Stimulated activated naive CD8-positive, alpha-beta T cell treated with anti-CD3 and anti-CD28 coated beads, Interleukin-15, Interleukin-2, amounts not matched to agents 100 U/mL and 50 U/mL, for 24 hours (primary cell): ENCODE measurements around the gene B3GAT3.
"Not testable (repeated sequence)": the region's sequence is repeated elsewhere in the genome, so short reads cannot be mapped to it uniquely, and the experiment has no call there.

Experiments used
- ATAC-seq: fragments of 150-1000 bp; cut with Tn5 transposase; one replicate; pipeline ENCODE4 v1.10.0; 2021
- DNase-seq: peaks from one replicate; pipeline ENCODE4 v3.0.0; 2021

The B3GAT3 gene

GRCh38 chr11:62645946-62646824, 24.4 kb upstream of the B3GAT3 start, which contains the start of gene GANAB:
GANAB (minus strand) TSS chr11:62646613; CDS start chr11:62646599, 14 bp downstream.
- peak; percentile 98 for ATAC-seq
- DNase-seq, result peak; percentile 100

- DNase-seq, result no peak
- ATAC-seq, result no peak
Observed at GRCh38 chr11:62645671-62645945, 23.8 kb upstream of the B3GAT3 start.

DNA sequence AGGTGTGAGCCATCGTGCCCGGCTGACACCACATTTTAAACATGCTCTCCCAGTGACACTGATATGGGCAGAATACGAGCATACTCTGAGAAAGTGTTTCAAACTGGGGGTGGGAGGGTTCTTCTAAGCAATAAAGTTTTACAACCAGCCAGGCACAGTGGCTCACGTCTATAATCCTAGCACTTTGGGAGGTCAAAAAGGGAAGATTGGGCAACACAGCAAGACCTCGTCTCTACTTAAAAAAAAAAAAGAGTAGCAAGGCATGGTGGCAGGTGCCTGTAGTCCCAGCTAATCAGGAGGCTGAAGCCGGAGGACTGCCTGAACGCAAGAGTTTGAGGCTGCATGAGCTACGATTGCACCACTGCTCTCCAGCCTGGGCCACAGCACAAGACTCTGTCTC, 22.4 kb upstream of the B3GAT3 start:
- DNase-seq (no peak), ATAC-seq (no peak)

- no peak for ATAC-seq
- DNase-seq, result no peak
Observed at GRCh38 chr11:62632492-62632891, 10.7 kb upstream of the B3GAT3 start.

DNA sequence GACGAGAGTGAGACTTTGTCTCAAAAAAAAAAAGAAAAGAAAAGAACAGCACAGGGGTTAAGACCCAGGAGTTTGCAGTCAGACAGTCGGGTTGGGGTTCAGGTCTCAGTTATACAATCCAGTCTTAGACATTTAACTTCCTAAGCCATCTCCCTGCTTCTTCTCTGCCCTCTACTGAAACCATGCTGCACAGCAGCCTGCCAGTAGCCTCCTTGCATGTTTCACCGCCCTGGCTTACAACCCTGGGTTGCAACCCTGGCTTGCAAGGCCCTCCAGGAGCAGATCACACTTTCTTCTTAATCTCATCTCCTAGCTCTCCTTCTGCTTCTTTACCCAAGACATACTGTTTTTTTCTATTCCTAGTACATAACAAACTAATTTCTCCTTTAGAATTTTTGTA, 5.9 kb upstream of the B3GAT3 start:
- no peak for ATAC-seq
- no peak for DNase-seq

DNA sequence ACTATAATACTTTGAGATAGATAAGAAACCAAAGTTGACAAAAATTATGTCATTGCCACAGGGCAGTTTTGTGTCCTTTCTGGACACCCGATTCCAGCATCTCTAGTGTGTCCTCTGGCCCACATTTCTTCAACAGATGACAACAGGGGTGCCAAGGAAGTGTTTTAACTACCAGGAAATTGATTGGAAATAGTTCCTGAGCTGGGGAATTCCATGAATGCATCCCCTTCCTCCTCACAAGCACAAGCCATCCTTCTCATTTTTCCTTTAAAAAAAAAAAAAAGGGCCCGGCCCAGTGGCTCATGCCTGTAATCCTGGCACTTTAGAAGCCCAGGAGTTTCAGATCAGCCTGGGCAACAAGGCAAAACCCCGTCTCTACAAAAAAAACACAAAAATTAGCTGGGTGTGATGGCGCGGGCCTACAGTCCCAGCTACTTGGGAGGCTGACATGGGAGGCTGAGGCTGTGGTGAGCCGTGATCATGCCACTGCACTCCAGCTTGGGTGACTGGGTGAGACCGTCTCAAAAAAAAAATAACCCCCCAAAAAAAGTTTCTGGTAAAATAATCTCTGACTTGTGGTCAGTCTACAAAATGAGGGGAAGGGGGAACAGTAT, 797 bp upstream of the B3GAT3 start:
- no peak for DNase-seq
- no peak for ATAC-seq

GRCh38 chr11:62621027-62621566, 689 bp downstream of the B3GAT3 start:
- ATAC-seq (no peak), DNase-seq (no peak)

DNA sequence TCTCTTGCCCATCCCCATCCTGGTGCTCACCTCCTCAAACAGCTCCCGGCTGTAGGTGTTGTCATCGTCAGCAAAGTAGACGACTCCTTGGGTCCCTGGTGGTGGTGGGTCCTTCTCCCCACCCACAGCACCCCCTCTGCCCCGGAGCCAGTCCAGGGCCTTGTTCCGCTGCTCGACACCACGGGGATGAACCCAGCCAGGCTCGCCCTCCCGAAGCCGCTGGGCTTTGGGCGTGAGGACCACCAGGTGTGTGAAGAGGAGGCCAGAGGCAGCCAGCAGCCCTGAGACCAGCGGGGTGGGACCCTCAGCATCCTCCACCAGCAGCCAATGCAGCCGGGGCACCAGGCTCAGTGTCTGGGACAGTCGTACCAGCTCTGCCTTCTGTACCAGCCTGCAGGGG, 4.8 kb downstream of the B3GAT3 start:
- not testable (repeated sequence) for DNase-seq, ATAC-seq

DNA sequence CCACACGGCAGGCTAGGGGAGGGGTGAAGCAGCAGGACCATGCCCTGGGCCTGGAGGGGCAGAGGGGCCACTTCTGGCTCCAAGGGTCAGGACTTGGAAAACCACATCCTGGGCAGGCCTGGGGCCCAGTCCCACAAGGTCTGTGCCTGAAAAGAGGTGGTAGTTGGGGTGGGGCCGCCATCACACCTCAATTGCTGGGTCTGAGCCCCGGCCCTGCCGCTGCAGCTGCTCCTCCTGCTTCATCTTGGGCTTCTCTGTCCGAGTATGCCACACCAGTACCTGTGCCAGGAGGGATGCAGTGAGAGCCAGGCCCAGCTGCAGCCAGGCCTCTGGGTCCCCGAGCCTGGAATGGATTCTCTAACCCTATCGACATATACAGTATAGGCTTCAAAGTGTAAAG, 6.3 kb downstream of the B3GAT3 start:
- no peak for ATAC-seq
- DNase-seq, result no peak

DNA sequence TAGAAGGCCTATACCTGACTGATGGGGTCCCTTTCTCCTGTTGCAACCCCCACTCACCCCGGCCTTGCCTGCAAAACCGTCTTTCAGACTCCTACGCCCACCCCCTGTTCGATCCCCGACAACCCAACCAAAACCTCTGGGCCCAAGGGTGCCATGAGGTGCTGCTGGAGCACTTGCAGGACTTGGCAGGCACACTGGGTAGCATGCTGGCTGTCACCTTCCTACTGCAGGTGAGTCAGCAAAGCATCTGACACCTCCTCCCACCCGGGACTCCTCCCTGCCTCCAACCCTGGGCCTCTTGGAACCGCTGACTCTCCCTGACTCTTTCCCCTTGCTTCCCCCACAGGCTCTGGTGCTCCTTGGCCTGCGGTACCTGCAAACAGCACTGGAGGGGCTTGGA, 7.5 kb downstream of the B3GAT3 start:
- ATAC-seq (peak; percentile 9), DNase-seq (peak; percentile 59)

- ATAC-seq (no peak), DNase-seq (no peak)
Observed at GRCh38 chr11:62613291-62613778, 8.5 kb downstream of the B3GAT3 start.

- DNase-seq (peak; percentile 92), ATAC-seq (peak; percentile 74)
Observed at GRCh38 chr11:62612366-62613290, 9.2 kb downstream of the B3GAT3 start, which contains the start of the genes EML3 and ROM1. EML3 (minus strand) TSS chr11:62612775; CDS start chr11:62612457, 318 bp downstream. ROM1 (plus strand) TSS chr11:62613257; CDS start chr11:62613282, 25 bp downstream.

DNA sequence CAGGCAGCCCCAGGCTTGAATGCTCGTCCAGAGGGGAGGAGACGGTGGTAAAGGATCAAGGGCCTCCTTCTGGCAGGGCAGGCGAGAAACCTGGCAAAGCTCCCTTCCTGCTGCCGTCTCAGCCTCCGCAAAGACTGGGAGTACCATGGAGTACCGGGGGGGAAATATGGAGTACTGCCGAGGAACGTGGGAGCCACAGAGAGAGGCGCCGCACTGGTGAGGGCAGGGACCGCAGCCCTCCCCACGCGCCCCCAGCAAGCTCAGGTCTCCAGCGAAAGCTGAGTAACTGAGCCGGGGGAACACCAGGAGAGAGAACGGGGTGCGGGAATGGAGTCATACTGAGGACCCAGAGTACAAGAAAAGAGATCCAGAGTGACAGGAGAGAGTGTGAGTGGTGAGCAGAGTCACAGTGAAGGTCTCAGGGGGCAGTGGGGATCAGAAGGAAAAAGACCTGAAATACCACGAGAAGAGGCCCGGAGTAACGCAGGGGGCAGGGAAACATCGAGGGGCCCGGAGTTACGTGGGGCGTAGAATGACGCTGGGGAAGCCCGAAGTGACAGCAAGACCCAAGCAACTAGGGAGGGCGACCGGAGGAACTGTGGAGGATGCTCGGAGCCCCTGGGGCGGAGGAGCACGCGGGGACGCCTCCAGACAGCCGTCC, 10.0 kb downstream of the B3GAT3 start:
- DNase-seq (peak; percentile 64), ATAC-seq (peak; percentile 41)

DNA sequence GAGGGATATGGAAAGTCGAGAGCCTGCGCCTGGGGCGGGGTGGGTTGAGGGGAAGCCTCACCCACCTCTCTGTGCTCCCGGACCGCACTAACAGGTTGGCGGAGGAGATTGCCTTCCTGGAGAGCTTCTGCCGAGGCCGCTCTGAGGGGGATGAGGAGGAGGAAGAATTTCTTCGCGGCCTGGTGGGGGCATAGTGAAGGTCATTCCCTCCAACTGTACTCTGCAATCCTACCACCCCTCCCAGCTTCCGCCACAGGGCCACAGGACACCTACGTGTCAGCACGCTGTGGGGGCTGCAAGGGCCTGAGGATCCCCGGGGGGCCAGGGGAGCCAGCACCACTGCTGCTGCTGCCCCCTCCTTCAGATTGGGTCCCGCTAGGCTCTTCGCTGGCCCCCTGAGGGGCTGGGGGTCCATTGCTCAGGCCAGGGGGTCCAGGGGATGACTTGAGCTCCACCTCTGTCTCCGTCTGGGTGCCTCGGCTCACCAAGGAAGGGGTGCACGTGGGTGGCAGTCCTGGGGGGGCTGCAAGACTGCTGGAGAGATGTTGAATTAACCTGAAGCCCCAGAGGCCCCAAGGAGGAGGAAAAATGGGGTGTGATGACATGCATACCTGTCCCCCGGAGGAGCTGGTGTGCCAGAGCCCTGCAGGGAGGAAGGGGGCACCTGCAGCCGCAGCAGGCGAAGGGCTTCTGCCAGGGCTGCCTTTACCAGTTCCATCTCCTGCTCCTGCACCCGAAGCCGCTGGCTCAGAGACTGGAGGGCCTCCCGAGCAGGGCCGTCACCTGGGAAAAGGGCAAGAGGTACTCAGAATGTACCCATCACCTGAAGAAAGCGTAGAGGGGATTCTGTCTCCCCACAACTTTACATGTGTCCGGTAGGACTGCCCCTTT, 10.7 kb downstream of the B3GAT3 start:
- ATAC-seq, result no peak

GRCh38 chr11:62610403-62610802, 11.4 kb downstream of the B3GAT3 start:
- no peak for ATAC-seq
- DNase-seq, result no peak

More for the DNA sequence above, 10.7 kb downstream of the B3GAT3 start:
- DNase-seq, result no peak

GRCh38 chr11:62608776-62609175, 13.0 kb downstream of the B3GAT3 start:
- ATAC-seq, result no peak
- DNase-seq, result no peak

DNA sequence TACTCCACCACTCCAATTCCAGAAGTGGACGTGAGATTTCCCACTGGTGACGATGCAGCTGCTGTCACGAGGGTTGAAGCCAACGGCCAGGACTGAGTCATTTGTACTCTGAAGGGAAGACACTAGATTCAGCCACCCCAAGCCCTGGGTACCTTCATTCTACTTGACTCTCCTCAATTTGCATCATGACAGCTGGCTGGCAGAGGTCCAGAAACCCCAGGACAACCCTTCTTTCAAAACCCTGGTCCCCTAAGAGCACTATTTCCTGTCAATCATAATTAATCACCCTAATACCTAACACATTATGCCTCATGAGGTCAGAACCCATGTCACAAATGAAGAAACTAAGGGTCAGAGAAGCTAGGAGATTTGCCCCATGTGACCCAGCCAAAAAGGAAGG, 14.1 kb downstream of the B3GAT3 start:
- DNase-seq (no peak), ATAC-seq (no peak)

DNA sequence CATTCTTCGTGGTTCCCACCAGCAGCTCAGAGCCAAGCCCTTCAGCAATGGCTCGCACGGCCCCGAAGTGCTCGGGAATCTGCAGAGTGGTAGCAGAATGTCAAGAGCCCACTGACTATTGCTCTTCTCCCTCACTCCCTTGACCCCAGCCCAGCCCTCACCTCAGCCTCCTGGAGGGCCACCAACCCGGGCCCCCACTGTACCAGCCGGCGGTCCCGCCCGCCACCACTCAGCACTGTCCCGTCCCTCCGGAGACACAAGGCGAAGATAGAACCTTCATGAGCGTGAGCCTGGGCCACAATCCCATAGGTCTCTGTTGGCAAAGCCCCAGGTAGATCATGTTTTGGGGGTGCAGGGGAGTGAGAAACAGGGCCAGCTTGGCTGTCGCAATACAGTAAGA, 15.9 kb downstream of the B3GAT3 start:
- no peak for ATAC-seq
- no peak for DNase-seq

DNA sequence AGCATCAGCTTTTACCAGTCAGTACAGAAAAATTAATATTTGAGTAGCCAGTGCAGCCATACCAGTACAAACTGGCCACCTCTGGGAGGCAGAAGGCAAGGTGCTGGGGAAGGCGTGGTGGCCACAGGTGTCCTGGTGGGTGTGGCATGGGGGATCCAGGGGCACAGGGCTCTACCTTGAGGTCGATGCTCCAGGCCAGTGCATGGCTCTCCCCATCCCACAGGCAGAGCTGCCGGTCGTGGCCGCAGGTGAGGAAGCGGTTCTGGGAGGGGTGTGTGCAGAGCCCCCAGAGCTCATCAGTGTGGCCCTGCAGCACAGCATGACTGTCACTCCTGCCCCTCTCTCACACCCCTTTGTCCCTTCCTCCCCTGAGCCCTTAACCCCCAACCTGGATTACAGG, 16.3 kb downstream of the B3GAT3 start:
- no peak for ATAC-seq
- DNase-seq, result no peak

DNA sequence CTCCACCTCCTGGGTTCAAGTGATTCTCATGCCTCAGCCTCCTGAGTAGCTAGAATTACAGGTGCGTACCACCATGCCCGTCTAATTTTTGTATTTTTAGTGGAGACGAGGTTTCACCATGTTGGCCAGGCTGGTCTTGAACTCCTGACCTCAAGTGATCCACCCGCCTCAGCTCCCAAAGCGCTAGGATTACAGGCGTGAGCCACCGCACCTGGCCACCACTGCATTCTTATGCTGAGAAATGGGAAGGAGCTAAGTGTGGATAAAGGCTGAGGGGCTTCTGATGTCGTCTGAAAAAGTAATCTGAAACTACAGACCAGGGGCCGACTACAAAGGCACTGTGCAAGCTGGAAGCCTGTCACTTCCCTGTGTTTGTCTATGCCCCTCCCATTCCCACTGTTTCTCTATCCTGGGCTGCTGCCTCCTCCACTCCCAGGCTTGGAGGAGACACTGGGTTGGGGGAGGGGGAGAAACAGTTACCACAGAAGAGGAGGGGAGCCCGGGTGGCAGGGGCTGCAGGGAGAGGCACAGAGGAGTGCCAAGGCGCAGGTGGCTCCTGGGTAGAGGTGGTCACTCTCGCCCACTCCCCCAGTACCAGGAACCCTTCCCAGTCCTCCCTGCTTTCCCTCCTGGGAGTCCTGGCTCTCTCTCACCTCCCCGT, 17.2 kb downstream of the B3GAT3 start:
- ATAC-seq (no peak), DNase-seq (no peak)
